HG03521 (cell line): ENCODE results near the gene PSKH1.

Experiments used
- ATAC-seq: cut with Tn5 transposase; IDR thresholded peaks from one replicate; pipeline ENCODE4 v1.9.1; 2021; ENCODE audit warnings: mild to moderate bottlenecking, moderate library complexity; ENCODE audit not compliant: unreplicated experiment

PSKH1 gene

GRCh38 chr16:67864594-67864993 is 28.5 kb upstream of the PSKH1 start:
- ATAC-seq = no peak

DNA sequence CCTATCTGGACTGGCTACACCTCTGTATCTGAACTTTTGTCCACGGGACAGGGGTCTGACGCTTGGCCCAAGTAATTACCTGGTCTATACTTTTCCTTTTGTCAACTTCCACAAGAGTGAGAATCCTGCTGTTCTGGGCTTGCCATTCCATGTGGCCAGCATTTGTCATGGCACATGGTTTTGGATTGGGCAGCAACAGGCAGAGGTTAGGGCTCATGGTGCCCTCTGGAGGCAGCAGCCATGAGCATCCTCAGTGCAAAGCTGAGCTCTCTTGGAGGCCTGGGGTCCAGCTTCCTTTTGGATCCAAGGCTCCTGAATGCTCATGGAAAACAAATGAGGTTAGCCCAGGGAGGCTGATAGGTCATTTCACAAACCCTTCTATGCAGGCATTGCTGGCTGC is 27.7 kb upstream of the PSKH1 start:
- no peak for ATAC-seq

GRCh38 chr16:67868290-67868689 is 24.8 kb upstream of the PSKH1 start:
- ATAC-seq = no peak

DNA sequence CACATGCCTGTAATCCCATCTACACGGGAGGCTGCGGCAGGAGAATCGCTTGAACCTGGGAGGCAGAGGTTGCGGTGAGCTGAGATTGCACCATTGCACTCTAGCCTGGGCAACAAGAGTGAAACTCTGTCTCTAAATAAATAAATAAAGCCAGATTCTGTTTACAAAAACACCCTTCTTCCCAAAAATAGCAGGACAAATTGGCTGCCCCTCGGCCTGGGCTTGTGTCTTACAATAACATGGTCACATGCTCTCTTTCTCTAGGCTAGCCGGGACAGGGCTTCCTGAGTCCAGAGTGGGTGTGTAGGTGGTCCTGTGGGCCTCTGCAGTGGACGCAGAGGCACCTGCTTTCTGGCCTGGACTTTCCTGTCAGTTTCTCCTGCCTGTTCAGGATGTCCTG is 23.4 kb upstream of the PSKH1 start:
- no peak for ATAC-seq

- no peak for ATAC-seq
Observed at GRCh38 chr16:67871256-67871655, 21.8 kb upstream of the PSKH1 start.

DNA sequence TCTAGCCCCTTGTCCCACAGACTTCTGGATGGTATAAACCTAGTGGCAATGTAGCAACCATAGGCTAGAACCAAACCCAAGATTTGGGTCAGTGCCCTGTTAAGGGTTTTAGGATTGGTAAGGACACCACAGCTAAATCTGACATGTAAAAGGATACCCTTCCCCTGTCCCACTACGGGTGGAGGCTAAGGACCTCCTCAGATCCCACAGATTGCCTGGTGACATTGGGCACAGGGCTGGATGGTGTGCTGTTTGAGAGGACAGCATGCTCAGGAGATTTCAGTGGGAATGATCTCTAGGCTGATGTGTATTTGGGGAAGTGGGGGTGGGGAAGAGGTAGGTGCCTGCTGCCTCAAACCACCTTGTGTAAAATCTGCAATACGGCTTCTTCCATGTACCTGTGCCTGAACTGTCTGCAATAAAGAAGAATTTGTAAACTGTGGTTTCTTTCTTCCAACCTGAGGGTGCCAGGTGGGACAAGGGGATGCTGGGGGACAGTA is 20.9 kb upstream of the PSKH1 start:
- ATAC-seq = no peak

DNA sequence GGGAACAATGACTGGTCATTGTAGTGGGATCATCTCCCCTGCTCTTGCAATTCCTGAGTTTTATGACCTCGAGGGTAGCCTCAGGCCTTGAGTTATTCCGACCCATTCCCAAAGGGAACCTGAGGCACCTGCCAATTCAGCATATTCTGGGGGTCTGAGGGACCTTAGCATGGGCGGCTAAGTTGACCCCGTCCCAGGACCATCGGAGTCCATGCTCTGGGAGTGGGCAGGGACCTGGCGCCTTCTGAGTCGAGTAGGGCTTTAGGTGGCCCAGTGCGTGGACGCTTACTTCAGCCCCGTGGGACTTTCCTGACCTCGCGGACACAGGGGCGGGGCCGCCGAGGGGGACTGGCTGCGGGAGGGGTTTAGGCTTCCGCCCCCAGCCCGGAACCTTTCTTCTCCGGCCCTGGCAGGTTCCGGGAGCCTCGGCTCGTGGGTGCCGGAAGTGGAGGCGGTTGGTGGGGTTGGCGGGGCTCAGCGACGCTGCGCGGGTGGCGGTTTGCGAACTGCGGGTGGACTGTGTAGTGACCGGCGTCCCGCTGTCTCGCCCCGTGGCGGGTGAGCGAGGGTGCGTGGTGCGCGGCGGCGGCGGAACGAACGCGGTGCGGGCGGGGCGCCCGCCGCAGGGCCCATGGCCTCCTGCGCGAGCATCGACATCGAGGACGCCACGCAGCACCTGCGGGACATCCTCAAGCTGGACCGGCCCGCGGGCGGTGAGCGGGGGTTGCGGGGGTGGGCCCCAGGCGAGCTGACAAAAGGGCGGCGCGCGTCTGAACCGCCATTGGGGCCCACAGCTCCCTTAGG is 20.2 kb upstream of the PSKH1 start, which contains the start of gene EDC4:
TSS of gene EDC4 (plus strand) at position 422 of the 804 bp plus-strand sequence. CDS start at position 632, 210 bp downstream.
- ATAC-seq = peak; percentile 77

DNA sequence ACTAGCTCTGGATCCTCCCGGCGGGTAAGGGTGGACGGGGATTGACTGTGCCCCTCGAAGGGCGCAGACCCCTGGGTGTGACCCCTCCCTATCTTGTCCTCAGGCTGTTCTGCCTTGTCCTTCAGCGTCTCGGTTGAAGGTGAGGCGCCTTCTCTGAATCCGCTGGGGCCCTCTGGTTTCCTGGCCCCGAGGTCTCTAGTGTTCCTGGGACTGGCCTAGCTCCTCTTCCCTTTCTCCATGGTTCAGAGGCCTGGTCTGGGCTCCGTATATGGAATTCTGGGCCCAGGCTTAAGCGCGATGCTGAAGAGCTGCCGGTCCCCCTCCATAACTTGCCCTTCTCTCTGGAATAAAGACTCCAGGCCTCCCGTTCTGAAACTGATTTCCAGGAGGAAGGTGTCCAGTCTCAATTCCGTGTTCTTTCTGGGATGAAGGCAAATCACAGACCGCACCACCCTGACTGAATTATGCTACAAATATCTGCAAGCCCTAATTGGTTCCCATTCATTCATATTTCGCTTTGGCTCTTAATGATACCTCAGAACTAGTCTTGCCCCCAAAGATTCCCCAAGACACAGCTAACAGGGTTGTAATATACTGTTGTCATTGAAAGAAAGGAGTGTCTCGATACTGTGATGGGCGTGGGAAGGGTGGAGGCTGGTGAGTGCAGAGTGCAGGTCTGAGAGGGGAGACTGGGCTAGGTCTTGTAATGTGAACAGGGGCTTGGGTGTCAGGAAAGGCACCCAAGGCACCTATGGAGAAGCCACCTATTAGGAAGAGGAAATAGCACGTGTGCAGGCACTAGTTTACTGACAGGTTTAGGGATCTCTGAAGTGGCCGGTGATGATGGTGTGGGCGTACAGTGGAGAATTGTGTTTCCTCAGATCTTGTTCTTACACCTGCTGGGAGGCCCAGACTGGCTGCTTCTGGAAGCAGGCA is 19.4 kb upstream of the PSKH1 start:
- ATAC-seq = peak; percentile 19

DNA sequence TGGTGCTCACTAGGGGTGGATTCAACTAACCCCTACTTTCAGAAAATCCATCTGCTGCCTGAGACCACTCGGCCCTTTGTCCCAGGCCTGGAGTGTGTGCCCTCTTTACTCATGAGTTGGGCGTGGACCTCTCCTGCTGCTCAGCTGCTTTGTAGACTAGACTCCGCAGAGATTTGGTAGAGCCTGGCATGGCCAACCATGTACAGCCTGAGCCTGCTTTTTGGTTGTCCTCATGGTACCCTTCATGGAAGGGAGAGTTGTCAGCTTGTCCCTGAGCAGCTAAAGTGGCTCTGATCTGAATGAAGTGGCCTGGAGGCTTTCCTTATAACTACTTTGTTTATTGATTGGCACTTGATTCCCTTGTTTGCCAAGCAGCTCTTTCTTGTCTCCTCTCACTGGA is 18.7 kb upstream of the PSKH1 start:
- ATAC-seq = no peak

GRCh38 chr16:67877064-67877463 is 16.0 kb upstream of the PSKH1 start:
- ATAC-seq = no peak

DNA sequence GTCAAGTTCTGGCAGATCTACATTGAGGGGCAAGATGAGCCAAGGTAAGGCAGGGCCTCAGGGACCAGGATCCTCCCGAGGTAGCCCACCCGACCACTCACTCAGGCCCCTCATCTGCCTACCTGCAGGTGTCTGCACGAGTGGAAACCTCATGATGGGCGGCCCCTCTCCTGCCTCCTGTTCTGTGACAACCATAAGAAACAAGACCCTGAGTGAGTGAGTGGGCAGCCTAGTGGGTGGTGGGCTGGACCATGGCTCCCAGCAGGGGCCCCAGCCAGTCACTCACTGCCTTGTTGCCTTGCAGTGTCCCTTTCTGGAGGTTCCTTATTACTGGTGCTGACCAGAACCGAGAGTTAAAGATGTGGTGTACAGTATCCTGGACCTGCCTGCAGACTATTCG is 14.8 kb upstream of the PSKH1 start:
- no peak for ATAC-seq

DNA sequence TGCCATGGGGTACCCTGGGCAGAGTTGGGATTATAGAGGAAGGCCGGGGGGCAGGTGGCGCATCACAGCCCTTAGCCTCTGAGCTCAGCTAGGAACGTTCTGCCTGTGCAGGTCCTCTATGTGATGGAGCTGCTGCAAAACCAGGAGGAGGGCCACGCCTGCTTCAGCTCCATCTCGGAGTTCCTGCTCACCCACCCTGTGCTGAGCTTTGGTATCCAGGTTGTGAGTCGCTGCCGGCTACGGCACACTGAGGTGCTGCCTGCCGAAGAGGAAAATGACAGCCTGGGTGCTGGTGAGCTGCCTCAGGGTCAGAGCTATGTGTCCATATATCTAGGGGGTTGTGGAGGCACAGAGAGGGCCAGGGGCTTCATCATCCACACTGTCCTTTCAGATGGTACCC is 14.2 kb upstream of the PSKH1 start:
- no peak for ATAC-seq

GRCh38 chr16:67879462-67879861 is 13.6 kb upstream of the PSKH1 start:
- ATAC-seq = no peak

GRCh38 chr16:67879936-67880335 is 13.1 kb upstream of the PSKH1 start:
- no peak for ATAC-seq

- ATAC-seq = no peak
Observed at GRCh38 chr16:67880584-67880983, 12.5 kb upstream of the PSKH1 start.

DNA sequence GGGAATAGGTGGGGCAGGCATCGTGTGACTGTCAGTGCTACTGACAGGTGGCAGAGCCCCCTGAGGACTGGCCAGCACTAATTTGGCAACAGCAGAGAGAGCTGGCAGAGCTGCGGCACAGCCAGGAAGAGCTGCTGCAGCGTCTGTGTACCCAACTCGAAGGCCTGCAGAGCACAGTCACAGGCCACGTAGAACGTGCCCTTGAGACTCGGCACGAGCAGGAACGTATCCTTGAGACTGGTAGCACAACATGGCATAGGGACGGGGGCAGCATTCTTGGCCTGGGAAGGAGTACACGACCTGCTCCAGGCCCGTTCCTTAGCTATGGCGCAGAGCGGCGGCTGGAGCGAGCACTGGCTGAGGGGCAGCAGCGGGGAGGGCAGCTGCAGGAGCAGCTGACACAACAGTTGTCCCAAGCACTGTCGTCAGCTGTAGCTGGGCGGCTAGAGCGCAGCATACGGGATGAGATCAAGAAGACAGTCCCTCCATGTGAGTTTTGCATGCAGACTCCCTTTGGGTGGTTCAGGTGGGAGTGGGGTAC is 11.4 kb upstream of the PSKH1 start:
- ATAC-seq = no peak

DNA sequence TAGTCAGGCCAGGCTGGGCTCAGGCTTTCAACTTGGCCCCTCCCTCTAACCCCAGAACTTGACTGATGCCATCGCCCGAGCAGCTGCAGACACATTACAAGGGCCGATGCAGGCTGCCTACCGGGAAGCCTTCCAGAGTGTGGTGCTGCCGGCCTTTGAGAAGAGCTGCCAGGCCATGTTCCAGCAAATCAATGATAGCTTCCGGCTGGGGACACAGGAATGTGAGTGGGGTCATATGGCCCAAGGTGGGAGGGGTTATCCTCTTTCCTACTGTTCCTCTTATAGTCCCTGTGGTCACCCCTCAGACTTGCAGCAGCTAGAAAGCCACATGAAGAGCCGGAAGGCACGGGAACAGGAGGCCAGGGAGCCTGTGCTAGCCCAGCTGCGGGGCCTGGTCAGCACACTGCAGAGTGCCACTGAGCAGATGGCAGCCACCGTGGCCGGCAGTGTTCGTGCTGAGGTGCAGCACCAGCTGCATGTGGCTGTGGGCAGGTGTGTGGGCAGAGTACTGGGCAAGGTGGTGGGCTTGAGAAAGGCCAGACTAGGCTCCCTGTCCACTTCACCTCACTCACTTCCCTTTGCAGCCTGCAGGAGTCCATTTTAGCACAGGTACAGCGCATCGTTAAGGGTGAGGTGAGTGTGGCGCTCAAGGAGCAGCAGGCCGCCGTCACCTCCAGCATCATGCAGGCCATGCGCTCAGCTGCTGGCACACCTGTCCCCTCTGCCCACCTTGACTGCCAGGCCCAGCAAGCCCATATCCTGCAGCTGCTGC is 10.5 kb upstream of the PSKH1 start:
- ATAC-seq = no peak

DNA sequence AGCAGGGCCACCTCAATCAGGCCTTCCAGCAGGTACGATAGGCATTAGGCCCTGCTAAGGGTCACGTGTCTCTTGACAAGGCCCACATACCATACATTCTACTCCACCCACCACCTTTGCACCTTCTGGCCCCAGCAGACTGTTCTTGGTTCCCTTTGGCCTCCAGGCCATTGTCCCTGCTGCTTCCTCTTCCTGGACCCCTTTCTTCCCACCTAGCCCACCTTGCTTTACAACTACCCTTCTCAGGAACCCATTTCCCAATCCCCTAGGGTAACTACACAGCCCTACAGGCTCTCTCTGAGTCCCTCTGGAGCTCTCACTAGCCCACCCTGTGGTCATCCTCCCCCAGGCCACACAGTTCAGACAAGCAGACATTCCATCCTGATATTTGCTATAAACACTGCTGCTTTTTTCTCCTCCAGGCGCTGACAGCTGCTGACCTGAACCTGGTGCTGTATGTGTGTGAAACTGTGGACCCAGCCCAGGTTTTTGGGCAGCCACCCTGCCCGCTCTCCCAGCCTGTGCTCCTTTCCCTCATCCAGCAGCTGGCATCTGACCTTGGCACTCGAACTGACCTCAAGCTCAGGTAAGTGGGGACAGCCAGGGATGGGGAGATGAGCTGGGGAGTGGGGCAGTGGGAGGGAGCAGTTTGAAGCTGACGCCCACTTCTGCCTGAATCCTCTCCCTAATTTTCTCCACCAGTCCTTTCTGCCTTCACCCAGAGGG is 9.7 kb upstream of the PSKH1 start:
- no peak for ATAC-seq

GRCh38 chr16:67883872-67884261 is 9.2 kb upstream of the PSKH1 start:
- ATAC-seq = no peak

- no peak for ATAC-seq
Observed at GRCh38 chr16:67884684-67885083, 8.4 kb upstream of the PSKH1 start, which contains the start of gene NRN1L. NRN1L (plus strand) TSS chr16:67884885; CDS start chr16:67884904, 19 bp downstream.
